CD4-positive, alpha-beta T cell treated with Interleukin-2 at 100 ng/mL for 4 hours (primary cell): ENCODE measurements around the gene TMEM233.

Experiments
- DNase-seq: peaks from one replicate; pipeline ENCODE4 v3.0.0-alpha.2; 2020; ENCODE audit warnings: low spot score

Gene TMEM233

GRCh38 chr12:119681728-119682638 lies 88.4 kb downstream of the TMEM233 start:
- no peak for DNase-seq

GRCh38 chr12:119682639-119683252 lies 89.2 kb downstream of the TMEM233 start:
- DNase-seq: no peak

GRCh38 chr12:119683413-119683812 lies 89.8 kb downstream of the TMEM233 start:
- no peak for DNase-seq

- DNase-seq: no peak
These were observed 90.2 kb downstream of the TMEM233 start for GRCh38 chr12:119683816-119684215.

GRCh38 chr12:119684711-119685369 lies 91.3 kb downstream of the TMEM233 start:
- DNase-seq: no peak

GRCh38 chr12:119685375-119685774 lies 91.8 kb downstream of the TMEM233 start:
- no peak for DNase-seq

- no peak for DNase-seq
These were observed 92.8 kb downstream of the TMEM233 start for GRCh38 chr12:119686355-119686754.

- DNase-seq: no peak
These were observed 93.2 kb downstream of the TMEM233 start for GRCh38 chr12:119686776-119687175.

- DNase-seq: no peak
These were observed 93.8 kb downstream of the TMEM233 start for GRCh38 chr12:119687406-119687805.

- no peak for DNase-seq
These were observed 94.3 kb downstream of the TMEM233 start for GRCh38 chr12:119687879-119688278.

GRCh38 chr12:119689935-119690500 lies 96.4 kb downstream of the TMEM233 start:
- no peak for DNase-seq

GRCh38 chr12:119691202-119691810 lies 97.7 kb downstream of the TMEM233 start:
- DNase-seq: no peak

- no peak for DNase-seq
These were observed 98.8 kb downstream of the TMEM233 start for GRCh38 chr12:119692410-119692809.
